ENCODE measurements around the gene RASGRP2.

DNA sequence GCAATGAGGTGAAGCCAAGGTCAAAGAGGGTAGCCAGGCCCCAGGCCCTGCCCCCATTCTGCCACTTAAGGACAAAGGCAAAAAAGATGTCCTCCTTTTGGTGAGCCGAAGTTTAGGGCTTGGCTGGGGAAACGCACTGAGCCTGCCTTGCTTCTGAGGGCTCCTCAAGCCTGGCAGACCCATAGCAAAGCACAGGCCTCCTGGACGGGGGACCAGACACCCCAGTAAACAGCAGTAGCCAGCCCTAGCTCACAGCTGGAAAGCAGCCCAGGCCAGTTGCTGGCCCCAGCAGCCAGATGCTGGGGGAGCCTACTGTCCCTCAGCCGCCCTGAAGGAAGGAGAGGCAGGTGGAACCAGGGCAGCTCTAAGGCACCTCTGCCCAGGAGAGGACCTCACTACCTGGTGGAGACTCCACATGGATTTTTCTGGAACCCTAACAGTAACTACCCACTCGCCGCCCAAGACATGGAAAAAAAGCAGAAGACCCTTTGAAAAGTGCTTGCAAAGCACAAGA, 19.6 kb upstream of the RASGRP2 start:
- TF ChIP-seq, protein P1, sequence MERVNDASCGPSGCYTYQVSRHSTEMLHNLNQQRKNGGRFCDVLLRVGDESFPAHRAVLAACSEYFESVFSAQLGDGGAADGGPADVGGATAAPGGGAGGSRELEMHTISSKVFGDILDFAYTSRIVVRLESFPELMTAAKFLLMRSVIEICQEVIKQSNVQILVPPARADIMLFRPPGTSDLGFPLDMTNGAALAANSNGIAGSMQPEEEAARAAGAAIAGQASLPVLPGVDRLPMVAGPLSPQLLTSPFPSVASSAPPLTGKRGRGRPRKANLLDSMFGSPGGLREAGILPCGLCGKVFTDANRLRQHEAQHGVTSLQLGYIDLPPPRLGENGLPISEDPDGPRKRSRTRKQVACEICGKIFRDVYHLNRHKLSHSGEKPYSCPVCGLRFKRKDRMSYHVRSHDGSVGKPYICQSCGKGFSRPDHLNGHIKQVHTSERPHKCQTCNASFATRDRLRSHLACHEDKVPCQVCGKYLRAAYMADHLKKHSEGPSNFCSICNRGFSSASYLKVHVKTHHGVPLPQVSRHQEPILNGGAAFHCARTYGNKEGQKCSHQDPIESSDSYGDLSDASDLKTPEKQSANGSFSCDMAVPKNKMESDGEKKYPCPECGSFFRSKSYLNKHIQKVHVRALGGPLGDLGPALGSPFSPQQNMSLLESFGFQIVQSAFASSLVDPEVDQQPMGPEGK (tag by site-specific recombination; IDR thresholded peaks at IDR 0.05) = no peak; the same call in 1 of the 2 replicates
- TF ChIP-seq, protein P2, sequence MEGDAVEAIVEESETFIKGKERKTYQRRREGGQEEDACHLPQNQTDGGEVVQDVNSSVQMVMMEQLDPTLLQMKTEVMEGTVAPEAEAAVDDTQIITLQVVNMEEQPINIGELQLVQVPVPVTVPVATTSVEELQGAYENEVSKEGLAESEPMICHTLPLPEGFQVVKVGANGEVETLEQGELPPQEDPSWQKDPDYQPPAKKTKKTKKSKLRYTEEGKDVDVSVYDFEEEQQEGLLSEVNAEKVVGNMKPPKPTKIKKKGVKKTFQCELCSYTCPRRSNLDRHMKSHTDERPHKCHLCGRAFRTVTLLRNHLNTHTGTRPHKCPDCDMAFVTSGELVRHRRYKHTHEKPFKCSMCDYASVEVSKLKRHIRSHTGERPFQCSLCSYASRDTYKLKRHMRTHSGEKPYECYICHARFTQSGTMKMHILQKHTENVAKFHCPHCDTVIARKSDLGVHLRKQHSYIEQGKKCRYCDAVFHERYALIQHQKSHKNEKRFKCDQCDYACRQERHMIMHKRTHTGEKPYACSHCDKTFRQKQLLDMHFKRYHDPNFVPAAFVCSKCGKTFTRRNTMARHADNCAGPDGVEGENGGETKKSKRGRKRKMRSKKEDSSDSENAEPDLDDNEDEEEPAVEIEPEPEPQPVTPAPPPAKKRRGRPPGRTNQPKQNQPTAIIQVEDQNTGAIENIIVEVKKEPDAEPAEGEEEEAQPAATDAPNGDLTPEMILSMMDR (tag by site-specific recombination; IDR thresholded peaks at IDR 0.05) = no peak
- TF ChIP-seq, protein P3, sequence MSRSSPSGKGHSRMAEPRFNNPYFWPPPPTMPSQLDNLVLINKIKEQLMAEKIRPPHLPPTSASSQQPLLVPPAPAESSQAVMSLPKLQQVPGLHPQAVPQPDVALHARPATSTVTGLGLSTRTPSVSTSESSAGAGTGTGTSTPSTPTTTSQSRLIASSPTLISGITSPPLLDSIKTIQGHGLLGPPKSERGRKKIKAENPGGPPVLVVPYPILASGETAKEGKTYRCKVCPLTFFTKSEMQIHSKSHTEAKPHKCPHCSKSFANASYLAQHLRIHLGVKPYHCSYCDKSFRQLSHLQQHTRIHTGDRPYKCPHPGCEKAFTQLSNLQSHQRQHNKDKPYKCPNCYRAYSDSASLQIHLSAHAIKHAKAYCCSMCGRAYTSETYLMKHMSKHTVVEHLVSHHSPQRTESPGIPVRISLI (tag by site-specific recombination; IDR thresholded peaks at IDR 0.05) = no peak

Data from HEK293 (cell line).